Peyer's patch (tissue), 4 donors: ENCODE data around the gene KLF2.

ENCODE experiments used
- POLR2A ChIP-seq, 2 donors: fragments of 450-650 bp; IDR thresholded peaks; one replicate each; pipeline ENCODE4 v1.5.1; 2017; ENCODE audit warnings: antibody characterized with exemption in 2 of 2, mild to moderate bottlenecking in 2 of 2, moderate library complexity in 2 of 2
- TF ChIP-seq, protein P1 (sequence below), 6 experiments: fragments of 450-650 bp in 4 of 6; fragments of 200-600 bp in 2 of 6; sonication (generic) in 1 of 6; IDR thresholded peaks; one replicate each; pipeline ENCODE4 v1.5.1; 2017 to 2019; ENCODE audit warnings: antibody characterized with exemption in 6 of 6, mild to moderate bottlenecking in 3 of 6, moderate library complexity in 1 of 6

- TF ChIP-seq, protein P1, sequence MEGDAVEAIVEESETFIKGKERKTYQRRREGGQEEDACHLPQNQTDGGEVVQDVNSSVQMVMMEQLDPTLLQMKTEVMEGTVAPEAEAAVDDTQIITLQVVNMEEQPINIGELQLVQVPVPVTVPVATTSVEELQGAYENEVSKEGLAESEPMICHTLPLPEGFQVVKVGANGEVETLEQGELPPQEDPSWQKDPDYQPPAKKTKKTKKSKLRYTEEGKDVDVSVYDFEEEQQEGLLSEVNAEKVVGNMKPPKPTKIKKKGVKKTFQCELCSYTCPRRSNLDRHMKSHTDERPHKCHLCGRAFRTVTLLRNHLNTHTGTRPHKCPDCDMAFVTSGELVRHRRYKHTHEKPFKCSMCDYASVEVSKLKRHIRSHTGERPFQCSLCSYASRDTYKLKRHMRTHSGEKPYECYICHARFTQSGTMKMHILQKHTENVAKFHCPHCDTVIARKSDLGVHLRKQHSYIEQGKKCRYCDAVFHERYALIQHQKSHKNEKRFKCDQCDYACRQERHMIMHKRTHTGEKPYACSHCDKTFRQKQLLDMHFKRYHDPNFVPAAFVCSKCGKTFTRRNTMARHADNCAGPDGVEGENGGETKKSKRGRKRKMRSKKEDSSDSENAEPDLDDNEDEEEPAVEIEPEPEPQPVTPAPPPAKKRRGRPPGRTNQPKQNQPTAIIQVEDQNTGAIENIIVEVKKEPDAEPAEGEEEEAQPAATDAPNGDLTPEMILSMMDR (IDR thresholded peaks at IDR 0.05) = no peak
- TF ChIP-seq POLR2A (IDR thresholded peaks at IDR 0.05) = no peak
Observed at GRCh38 chr19:16340654-16341053, 16.0 kb downstream of the KLF2 start.
